ENCODE results near the gene FGD2.
"Not testable (repeated sequence)": the region's sequence is repeated elsewhere in the genome, so short reads cannot be mapped to it uniquely, and the experiment has no call there.

Gene FGD2

DNA sequence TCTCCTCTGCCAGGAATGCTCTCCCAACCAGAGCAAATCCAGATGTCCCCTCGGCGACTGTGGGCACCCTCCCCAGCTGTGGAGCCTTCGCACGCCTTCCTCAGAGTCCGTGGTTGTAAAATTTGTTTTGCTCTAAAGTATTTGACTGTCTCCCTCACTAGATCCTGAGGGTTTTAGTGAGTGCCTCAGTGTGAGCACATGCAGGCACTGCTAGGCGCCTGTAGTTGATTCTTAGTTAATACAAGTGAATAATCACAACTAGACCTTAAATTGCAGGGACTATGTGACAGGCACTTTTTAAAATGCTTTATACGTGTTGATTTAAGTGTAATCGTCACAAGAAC, 18.8 kb upstream of the FGD2 start:
- Histone ChIP-seq H3K27ac (ENCODE audit: low read depth, low read length) (peak overlapping the region; percentile 98), H3K9ac (ENCODE audit: low read length in 5 of 5) (peak overlapping the region; percentile 76 to 97 (median 90)), H3K27me3 (ENCODE audit: control insufficient read depth in 5 of 5, insufficient read depth in 4 of 5, low read length in 5 of 5) (peaks cover 0 to 5% (median 0%) of the 10 kb centered on the region in 5 donors), H3K9me3 (ENCODE audit: control insufficient read depth in 5 of 5, low read length in 5 of 5) (no peaks in the 10 kb centered on the region), H3K4me1 (ENCODE audit: control insufficient read depth in 5 of 5, insufficient read depth in 5 of 5, low read length in 5 of 5) (peaks cover 5 to 43% (median 39%) of the 10 kb centered on the region in 5 donors), H3K36me3 (ENCODE audit: control insufficient read depth in 5 of 5, insufficient read depth in 5 of 5, low read length in 5 of 5) (peaks cover 0 to 3% (median 0%) of the 10 kb centered on the region in 5 donors), H3K4me3 (ENCODE audit: low read depth in 1 of 5, low read length in 5 of 5) (peak overlapping the region; percentile 80 to 95 (median 94))

DNA sequence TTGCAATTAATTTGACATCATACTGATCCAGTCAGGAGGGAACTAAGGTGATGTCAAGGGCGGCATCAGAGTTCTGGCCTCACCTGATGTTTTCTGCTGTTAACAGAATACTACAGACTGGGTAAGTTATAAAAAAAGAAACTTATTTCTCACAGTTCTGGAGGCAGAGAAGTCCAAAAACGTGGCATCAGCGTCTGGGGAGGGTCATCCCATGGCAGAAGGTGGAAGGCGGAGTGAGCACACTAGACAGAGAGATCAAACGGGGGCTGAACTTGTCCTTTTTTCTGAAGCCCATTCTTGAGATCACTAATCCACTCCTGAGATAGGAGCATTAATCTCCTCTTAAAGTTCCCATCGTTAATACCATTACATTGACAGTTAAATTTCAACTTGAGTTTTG, 16.2 kb upstream of the FGD2 start:
- no peak overlapping the region for H3K27ac ChIP-seq (ENCODE audit: low read depth, low read length)
- H3K4me1 ChIP-seq (ENCODE audit: control insufficient read depth in 5 of 5, insufficient read depth in 5 of 5, low read length in 5 of 5) = peaks cover 2 to 26% (median 20%) of the 10 kb centered on the region in 5 donors
- no peaks in the 10 kb centered on the region for H3K9me3 ChIP-seq (ENCODE audit: control insufficient read depth in 5 of 5, low read length in 5 of 5)
- peaks cover 0 to 8% (median 0%) of the 10 kb centered on the region in 5 donors for H3K27me3 ChIP-seq (ENCODE audit: control insufficient read depth in 5 of 5, insufficient read depth in 4 of 5, low read length in 5 of 5)
- no peak overlapping the region for H3K9ac ChIP-seq (ENCODE audit: low read length in 5 of 5)
- H3K4me3 ChIP-seq (ENCODE audit: low read depth in 1 of 5, low read length in 5 of 5) = no peak overlapping the region
- H3K36me3 ChIP-seq (ENCODE audit: control insufficient read depth in 5 of 5, insufficient read depth in 5 of 5, low read length in 5 of 5) = no peaks in the 10 kb centered on the region

DNA sequence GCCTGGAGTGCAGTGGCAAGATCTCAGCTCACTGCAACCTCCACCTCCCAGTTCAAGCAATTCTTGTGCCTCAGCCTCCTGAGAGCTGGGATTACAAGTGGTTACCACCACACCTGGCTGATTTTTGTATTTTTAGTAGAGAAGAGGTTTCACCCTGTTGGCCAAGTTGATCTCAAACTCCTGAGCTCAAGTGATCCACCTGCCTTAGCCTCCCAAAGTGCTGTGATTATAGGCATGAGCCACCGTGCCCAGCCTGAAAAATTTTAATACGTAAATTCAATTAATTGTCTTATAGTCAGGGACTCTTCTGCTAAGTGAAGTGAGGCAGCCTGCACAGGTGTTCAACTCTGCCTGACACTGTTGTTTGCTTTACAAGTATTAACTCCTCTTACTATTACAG, 15.1 kb upstream of the FGD2 start:
- H3K9ac ChIP-seq (ENCODE audit: low read length in 5 of 5); H3K27ac ChIP-seq (ENCODE audit: low read depth, low read length); H3K36me3 ChIP-seq (ENCODE audit: control insufficient read depth in 5 of 5, insufficient read depth in 5 of 5, low read length in 5 of 5); H3K9me3 ChIP-seq (ENCODE audit: control insufficient read depth in 5 of 5, low read length in 5 of 5); H3K27me3 ChIP-seq (ENCODE audit: control insufficient read depth in 5 of 5, insufficient read depth in 4 of 5, low read length in 5 of 5); H3K4me3 ChIP-seq (ENCODE audit: low read depth in 1 of 5, low read length in 5 of 5): not testable (repeated sequence)
- peaks cover 0 to 14% (median 9%) of the 10 kb centered on the region in 5 donors for H3K4me1 ChIP-seq (ENCODE audit: control insufficient read depth in 5 of 5, insufficient read depth in 5 of 5, low read length in 5 of 5)

DNA sequence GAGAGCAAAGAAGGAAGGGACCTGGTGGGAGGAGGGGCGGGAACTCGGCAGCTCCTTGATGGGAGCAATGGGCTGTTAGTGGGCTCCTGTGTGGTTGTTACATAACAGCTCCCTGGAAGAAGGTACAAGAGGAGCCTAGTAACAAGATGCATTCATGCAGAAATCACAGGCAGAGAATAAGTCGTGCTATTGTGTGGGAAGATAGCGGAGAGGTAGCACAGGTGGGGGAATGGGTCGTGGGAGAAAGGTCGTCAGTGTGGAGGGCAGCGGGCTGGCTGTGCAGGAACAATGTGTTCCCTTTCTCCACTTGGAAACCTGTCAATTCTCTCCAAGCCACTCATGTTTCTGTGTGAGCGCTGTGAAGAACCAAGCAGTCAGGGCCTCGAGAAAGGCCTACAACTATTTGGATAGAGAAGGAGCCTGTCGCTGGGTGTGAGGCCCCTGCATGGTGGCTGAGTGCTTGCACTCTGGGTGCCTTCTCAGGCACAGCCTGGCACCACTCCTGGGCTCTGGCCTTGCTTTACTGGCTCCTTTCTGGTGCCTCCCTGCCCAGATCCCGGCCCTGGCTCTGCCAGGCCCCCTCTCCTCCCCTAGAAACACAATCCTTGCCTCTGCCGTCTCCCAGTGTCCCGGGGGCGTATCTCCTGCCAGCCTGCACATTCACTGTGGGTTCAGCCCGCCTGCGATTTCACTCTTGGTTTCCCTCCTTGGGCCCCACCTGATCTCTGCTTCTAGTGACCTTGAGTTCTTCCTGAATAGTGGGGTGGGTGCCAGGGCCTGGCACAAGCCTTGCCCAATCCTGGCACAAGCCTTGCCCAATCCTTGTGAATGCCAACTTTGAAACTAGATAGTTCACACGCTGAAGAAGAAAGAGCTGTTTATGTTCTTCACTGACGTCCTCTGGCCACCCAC, 7.4 kb upstream of the FGD2 start:
- Histone ChIP-seq H3K9ac (ENCODE audit: low read length in 5 of 5) (peak overlapping the region in 3 of 5 donors; percentile 12 to 56 (median 25)), H3K36me3 (ENCODE audit: control insufficient read depth in 5 of 5, insufficient read depth in 5 of 5, low read length in 5 of 5) (no peaks in the 10 kb centered on the region)

DNA sequence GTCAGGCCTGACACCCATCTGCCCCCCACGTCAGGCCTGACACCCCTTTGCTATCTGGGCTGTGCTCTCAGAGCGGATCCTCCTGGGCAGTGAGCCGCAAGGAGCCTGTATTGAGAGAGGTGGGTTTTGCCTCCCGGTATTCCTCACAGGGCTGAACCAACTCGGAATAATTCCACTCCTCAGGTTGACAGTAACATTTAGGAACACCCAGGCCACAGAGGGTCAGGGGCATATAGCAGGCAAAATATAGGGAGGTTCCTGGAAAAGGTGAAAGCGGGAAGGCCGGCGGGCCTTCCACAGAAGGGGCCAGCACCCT, 6.8 kb upstream of the FGD2 start:
- Histone ChIP-seq H3K4me1 (ENCODE audit: control insufficient read depth in 5 of 5, insufficient read depth in 5 of 5, low read length in 5 of 5) (peaks cover 5 to 17% (median 13%) of the 10 kb centered on the region in 5 donors), H3K36me3 (ENCODE audit: control insufficient read depth in 5 of 5, insufficient read depth in 5 of 5, low read length in 5 of 5) (no peaks in the 10 kb centered on the region), H3K27ac (ENCODE audit: low read depth, low read length) (peak overlapping the region; percentile 39), H3K9me3 (ENCODE audit: control insufficient read depth in 5 of 5, low read length in 5 of 5) (no peaks in the 10 kb centered on the region), H3K27me3 (ENCODE audit: control insufficient read depth in 5 of 5, insufficient read depth in 4 of 5, low read length in 5 of 5) (no peaks in the 10 kb centered on the region), H3K4me3 (ENCODE audit: low read depth in 1 of 5, low read length in 5 of 5) (no peak overlapping the region), H3K9ac (ENCODE audit: low read length in 5 of 5) (peak overlapping the region in 1 of 5 donors; percentile 56)

More for the DNA sequence above, 7.4 kb upstream of the FGD2 start:
- Histone ChIP-seq H3K9me3 (ENCODE audit: control insufficient read depth in 5 of 5, low read length in 5 of 5) (no peaks in the 10 kb centered on the region), H3K27ac (ENCODE audit: low read depth, low read length) (peak overlapping the region; percentile 39), H3K4me1 (ENCODE audit: control insufficient read depth in 5 of 5, insufficient read depth in 5 of 5, low read length in 5 of 5) (peaks cover 5 to 17% (median 13%) of the 10 kb centered on the region in 5 donors), H3K27me3 (ENCODE audit: control insufficient read depth in 5 of 5, insufficient read depth in 4 of 5, low read length in 5 of 5) (no peaks in the 10 kb centered on the region), H3K4me3 (ENCODE audit: low read depth in 1 of 5, low read length in 5 of 5) (no peak overlapping the region)

DNA sequence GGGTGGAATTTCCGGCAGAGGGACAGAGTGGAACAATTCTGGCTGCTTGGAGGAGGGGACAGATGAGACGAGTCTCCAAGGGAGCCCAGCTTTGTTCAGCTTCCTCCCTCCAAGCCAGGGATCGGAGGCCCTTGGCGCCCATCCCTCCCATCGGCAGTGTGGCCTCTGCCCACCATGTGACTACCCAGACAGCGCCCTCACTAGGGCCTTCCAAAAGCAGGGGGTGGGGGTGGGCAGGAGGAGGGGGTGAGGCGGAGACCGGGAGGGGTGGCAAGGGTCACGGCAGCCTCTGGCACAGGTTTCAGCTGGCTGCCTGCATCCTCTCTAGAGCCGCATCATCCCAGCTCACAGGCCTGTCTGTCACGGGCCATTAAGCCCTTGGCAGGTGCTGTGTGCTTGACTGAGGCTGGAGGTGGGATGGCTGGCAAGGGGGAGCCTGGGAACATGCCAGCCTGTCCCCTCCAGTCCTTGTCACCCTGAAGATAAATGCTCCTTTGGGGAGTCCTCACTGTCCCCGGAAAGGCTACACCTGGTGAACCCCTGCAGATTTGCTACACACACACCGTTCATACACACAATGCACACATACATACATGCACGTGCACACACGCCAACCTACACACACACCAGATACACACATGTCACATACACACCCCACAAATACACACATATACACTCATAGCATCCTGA, 6.2 kb upstream of the FGD2 start:
- Histone ChIP-seq H3K4me3 (ENCODE audit: low read depth in 1 of 5, low read length in 5 of 5) (no peak overlapping the region), H3K9ac (ENCODE audit: low read length in 5 of 5) (no peak overlapping the region), H3K27me3 (ENCODE audit: control insufficient read depth in 5 of 5, insufficient read depth in 4 of 5, low read length in 5 of 5) (no peaks in the 10 kb centered on the region), H3K36me3 (ENCODE audit: control insufficient read depth in 5 of 5, insufficient read depth in 5 of 5, low read length in 5 of 5) (no peaks in the 10 kb centered on the region), H3K27ac (ENCODE audit: low read depth, low read length) (peak overlapping the region; percentile 39), H3K4me1 (ENCODE audit: control insufficient read depth in 5 of 5, insufficient read depth in 5 of 5, low read length in 5 of 5) (peaks cover 5 to 17% (median 13%) of the 10 kb centered on the region in 5 donors), H3K9me3 (ENCODE audit: control insufficient read depth in 5 of 5, low read length in 5 of 5) (no peaks in the 10 kb centered on the region)

DNA sequence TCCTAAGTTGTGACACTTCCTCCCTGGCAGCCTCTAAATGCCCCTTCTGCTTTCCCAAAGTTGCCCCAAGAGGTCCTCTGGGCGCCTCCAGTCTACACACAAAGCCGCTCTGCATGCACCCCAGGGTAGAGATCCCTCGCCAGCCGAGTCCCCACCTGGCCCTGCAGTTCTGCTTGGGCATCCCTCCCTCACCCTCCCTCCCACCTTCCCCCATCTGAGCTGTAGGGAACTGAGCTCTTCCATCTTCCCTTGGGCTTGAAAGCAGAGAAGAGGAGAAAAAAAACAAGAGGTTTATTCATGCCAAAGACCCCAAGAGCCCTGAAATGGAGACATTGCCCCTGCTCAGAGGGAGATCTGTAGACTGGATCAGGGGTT, 5.7 kb upstream of the FGD2 start:
- no peaks in the 10 kb centered on the region for H3K27me3 ChIP-seq (ENCODE audit: control insufficient read depth in 5 of 5, insufficient read depth in 4 of 5, low read length in 5 of 5)
- no peaks in the 10 kb centered on the region for H3K9me3 ChIP-seq (ENCODE audit: control insufficient read depth in 5 of 5, low read length in 5 of 5)
- no peak overlapping the region for H3K27ac ChIP-seq (ENCODE audit: low read depth, low read length)

DNA sequence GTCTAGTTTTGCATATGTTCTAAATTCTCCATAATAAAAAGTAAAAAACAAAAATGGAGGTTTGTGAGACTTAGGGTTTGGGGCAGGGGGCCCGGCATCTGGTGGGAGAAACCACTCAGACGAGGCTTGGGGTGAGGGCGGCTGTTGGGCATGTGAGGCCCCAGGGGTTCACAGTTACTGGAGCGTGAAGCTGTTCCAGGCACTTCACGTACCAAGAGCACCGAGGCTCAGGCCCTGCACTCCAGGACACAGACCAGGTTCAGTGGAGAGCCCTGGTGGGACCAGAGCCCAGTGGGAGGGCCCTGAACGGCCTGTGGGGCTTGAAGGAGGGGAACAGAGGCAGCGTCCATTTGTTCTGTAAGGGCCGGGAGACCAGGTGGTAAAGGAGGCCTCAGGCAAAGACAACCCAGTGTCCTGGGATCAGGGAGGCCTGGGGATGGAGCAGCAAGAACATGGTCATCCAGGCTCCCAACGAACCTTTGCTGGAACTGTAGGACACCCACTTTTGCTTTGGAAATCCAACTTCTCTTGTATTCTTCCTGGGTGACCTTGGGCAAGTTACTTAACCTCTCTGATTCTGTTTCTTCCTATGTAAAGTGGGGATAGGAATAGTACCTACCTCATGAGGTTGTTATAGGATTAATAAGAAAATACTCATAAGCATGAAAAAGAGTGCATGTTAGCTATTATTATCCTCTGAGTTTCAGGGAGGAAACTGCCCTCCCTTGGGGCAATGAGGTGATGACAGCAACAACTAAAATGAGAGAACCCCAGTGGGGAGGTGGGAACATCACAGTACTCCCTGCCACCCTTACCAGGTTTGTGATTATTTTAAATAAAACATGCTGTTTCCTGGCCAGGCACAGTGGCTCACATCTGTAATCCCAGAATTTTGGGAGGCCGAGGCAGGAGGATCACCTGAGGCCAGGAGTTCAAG, 1.1 kb upstream of the FGD2 start:
- H3K36me3 ChIP-seq (ENCODE audit: control insufficient read depth in 5 of 5, insufficient read depth in 5 of 5, low read length in 5 of 5) = no peaks in the 10 kb centered on the region
- H3K4me1 ChIP-seq (ENCODE audit: control insufficient read depth in 5 of 5, insufficient read depth in 5 of 5, low read length in 5 of 5) = peaks cover 2 to 14% (median 9%) of the 10 kb centered on the region in 5 donors
- no peaks in the 10 kb centered on the region for H3K27me3 ChIP-seq (ENCODE audit: control insufficient read depth in 5 of 5, insufficient read depth in 4 of 5, low read length in 5 of 5)
- H3K9me3 ChIP-seq (ENCODE audit: control insufficient read depth in 5 of 5, low read length in 5 of 5) = no peaks in the 10 kb centered on the region
- no peak overlapping the region for H3K9ac ChIP-seq (ENCODE audit: low read length in 5 of 5)
- H3K4me3 ChIP-seq (ENCODE audit: low read depth in 1 of 5, low read length in 5 of 5) = no peak overlapping the region
- H3K27ac ChIP-seq (ENCODE audit: low read depth, low read length) = no peak overlapping the region

More for the DNA sequence above, 5.7 kb upstream of the FGD2 start:
- Histone ChIP-seq H3K36me3 (ENCODE audit: control insufficient read depth in 5 of 5, insufficient read depth in 5 of 5, low read length in 5 of 5) (no peaks in the 10 kb centered on the region), H3K4me3 (ENCODE audit: low read depth in 1 of 5, low read length in 5 of 5) (no peak overlapping the region), H3K4me1 (ENCODE audit: control insufficient read depth in 5 of 5, insufficient read depth in 5 of 5, low read length in 5 of 5) (peaks cover 5 to 17% (median 13%) of the 10 kb centered on the region in 5 donors), H3K9ac (ENCODE audit: low read length in 5 of 5) (no peak overlapping the region)

DNA sequence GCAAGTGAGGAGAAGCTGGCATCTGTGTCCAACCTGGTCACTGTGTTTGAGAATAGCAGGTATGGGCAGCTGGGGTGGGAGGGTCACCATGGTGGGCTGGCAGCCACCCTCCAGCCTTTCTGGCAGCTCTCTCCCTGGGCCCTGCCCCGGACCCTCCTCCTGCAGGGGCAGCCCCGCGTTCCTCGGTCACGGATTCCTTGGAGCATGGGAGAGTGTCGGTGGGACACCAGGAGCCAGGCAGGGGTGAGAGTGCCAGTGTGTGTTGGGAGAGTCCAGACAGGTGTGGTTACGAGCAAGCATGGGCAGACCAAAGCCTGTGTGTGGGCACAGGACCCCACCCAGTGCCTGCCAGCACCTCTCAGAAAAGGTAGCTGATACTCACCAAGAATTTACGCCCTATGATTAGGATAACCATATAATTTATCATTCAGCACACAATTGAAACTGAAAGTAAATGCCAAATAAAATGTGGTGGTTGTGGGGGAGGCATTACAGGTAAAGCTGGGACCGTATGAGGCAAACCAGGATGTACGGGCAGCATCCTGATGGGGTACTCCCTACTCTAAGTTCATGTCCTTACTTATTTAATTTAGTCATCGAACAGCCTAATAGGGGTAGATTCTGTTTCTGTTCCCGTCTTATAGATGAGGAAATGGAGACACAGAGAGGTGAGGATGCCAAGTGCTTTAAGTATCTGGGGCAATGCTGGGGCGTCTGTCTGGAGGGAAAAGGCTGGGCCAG, 542 bp downstream of the FGD2 start:
- Histone ChIP-seq H3K27me3 (ENCODE audit: control insufficient read depth in 5 of 5, insufficient read depth in 4 of 5, low read length in 5 of 5) (no peaks in the 10 kb centered on the region), H3K9ac (ENCODE audit: low read length in 5 of 5) (peak overlapping the region in 3 of 5 donors; percentile 26 to 66 (median 35)), H3K4me3 (ENCODE audit: low read depth in 1 of 5, low read length in 5 of 5) (peak overlapping the region; percentile 48 to 69 (median 58)), H3K4me1 (ENCODE audit: control insufficient read depth in 5 of 5, insufficient read depth in 5 of 5, low read length in 5 of 5) (peaks cover 3 to 15% (median 9%) of the 10 kb centered on the region in 5 donors), H3K9me3 (ENCODE audit: control insufficient read depth in 5 of 5, low read length in 5 of 5) (no peaks in the 10 kb centered on the region), H3K27ac (ENCODE audit: low read depth, low read length) (peak overlapping the region; percentile 16), H3K36me3 (ENCODE audit: control insufficient read depth in 5 of 5, insufficient read depth in 5 of 5, low read length in 5 of 5) (peaks cover 0 to 5% (median 0%) of the 10 kb centered on the region in 5 donors)

All from subcutaneous abdominal adipose tissue (tissue), 5 donors.